OCI-LY7 (cell line): ENCODE results near the gene C12orf42. TPM values are rescaled to one million over a fixed set of nuclear protein-coding genes. Genes with fewer than 3 reads are reported as not detected.

Experiments used
- BruUV-seq: library from RNA; stranded (reverse); fragments of 400-500 nt; replicated peaks from 2 replicates; lab custom pipeline; 2021; lab: Mats Ljungman, UMichigan
- CTCF ChIA-PET: fragments of 300-600 bp; sonication (Branson Sonifier 250); formaldehyde crosslinking; loops from one replicate; lab custom pipeline; 2022; ENCODE audit warnings: antibody characterized with exemption; ENCODE audit not compliant: unreplicated experiment; lab: Charles Lee
- POLR2A ChIA-PET: fragments of 300-600 bp; sonication (Branson Sonifier 250); formaldehyde crosslinking; loops from one replicate; lab custom pipeline; 2022; ENCODE audit warnings: antibody characterized with exemption; lab: Charles Lee
- DNase-seq: peaks from one replicate; pipeline ENCODE4 v3.0.0-alpha.2; 2015; ENCODE audit warnings: low spot score
- H2AFZ ChIP-seq: fragments of 200-600 bp; sonication (generic), shearing (Covaris generic); 2 replicates; pipeline ENCODE4 v1.6.1; 2014; ENCODE audit warnings: mild to moderate bottlenecking, antibody characterized with exemption, low read length, moderate library complexity
- H3K27ac ChIP-seq: fragments of 200-600 bp; sonication (generic); 2 replicates; pipeline ENCODE4 v1.5.1; 2014; ENCODE audit warnings: mixed run types, low read depth, mild to moderate bottlenecking, moderate library complexity, low read length, inconsistent platforms; ENCODE audit not compliant: poor library complexity, severe bottlenecking
- H3K36me3 ChIP-seq: fragments of 200-600 bp; sonication (generic); 2 replicates; pipeline ENCODE4 v1.6.1; 2014; ENCODE audit warnings: mild to moderate bottlenecking, antibody characterized with exemption, low read length, moderate library complexity, mixed read lengths; ENCODE audit not compliant: insufficient read depth
- H3K4me1 ChIP-seq: fragments of 200-600 bp; sonication (generic); 2 replicates; pipeline ENCODE4 v1.5.1; 2014; ENCODE audit warnings: mild to moderate bottlenecking, low read length; ENCODE audit not compliant: insufficient read depth, poor library complexity, severe bottlenecking
- H3K4me2 ChIP-seq: fragments of 200-600 bp; sonication (generic); 2 replicates; pipeline ENCODE4 v1.6.1; 2014; ENCODE audit warnings: mild to moderate bottlenecking, low read length
- H3K4me3 ChIP-seq: fragments of 200-600 bp; sonication (generic); 2 replicates; pipeline ENCODE4 v1.5.1; 2014; ENCODE audit warnings: mild to moderate bottlenecking, low read depth, low read length; ENCODE audit not compliant: poor library complexity, severe bottlenecking
- H3K79me2 ChIP-seq: fragments of 200-600 bp; sonication (generic); 2 replicates; pipeline ENCODE4 v1.6.1; 2016; ENCODE audit warnings: low read depth, mild to moderate bottlenecking, low read length, moderate library complexity, mixed read lengths; ENCODE audit not compliant: insufficient read depth
- H3K9me2 ChIP-seq: fragments of 200-600 bp; sonication (generic); 2 replicates; pipeline ENCODE4 v1.6.1; 2016; ENCODE audit warnings: mild to moderate bottlenecking, low read length, mixed read lengths; ENCODE audit not compliant: insufficient read depth
- H3K9me3 ChIP-seq: fragments of 200-600 bp; sonication (generic); 2 replicates; pipeline ENCODE4 v1.6.1; 2014; ENCODE audit warnings: mild to moderate bottlenecking, mixed run types, low read length, mixed read lengths
- H4K20me1 ChIP-seq: fragments of 200-600 bp; sonication (generic); 2 replicates; pipeline ENCODE4 v1.6.1; 2014; ENCODE audit warnings: mild to moderate bottlenecking, antibody characterized with exemption, low read length, moderate library complexity, mixed read lengths; ENCODE audit not compliant: insufficient read depth
- CTCF ChIP-seq: fragments of 200-600 bp; sonication (generic); conservative IDR thresholded peaks from 2 replicates; pipeline ENCODE4 v1.5.1; 2014; ENCODE audit warnings: mild to moderate bottlenecking, antibody characterized with exemption, low read length, moderate library complexity, mixed read lengths
- EZH2phosphoT487 ChIP-seq: fragments of 200-600 bp; sonication (generic); IDR thresholded peaks from 2 replicates; pipeline ENCODE4 v1.6.1; 2018; ENCODE audit warnings: low read depth, borderline replicate concordance, mild to moderate bottlenecking, mixed run types, antibody characterized with exemption, low read length, moderate library complexity, mixed read lengths
- intact Hi-C: fragments of 100-400 bp; cut with micrococcal nuclease; formaldehyde crosslinking; loops from one replicate; pipeline ENCODE4 v1.10.0; 2022; ENCODE audit not compliant: unreplicated experiment
- total RNA-seq, 2 experiments: library from RNA; depleted of rRNA in 1 of 2; stranded (reverse); fragments of >200 nt in 1 of 2; shearing (Covaris generic) in 1 of 2; gene quantifications; 2 replicates each; pipeline ENCODE4 v1.2.3, GENCODE V29; 2014 to 2022

Gene C12orf42
- total RNA-seq, 2 experiments from 2014 or later = 1.2 TPM; not detected in 1

GRCh38 chr12:103540319-103540718, 44.6 kb upstream of the C12orf42 start:
- POLR2A ChIA-PET = no interaction called here
- H3K4me1 ChIP-seq = no peaks in the 10 kb centered on the region
- no peak for TF ChIP-seq EZH2phosphoT487
- no peak for TF ChIP-seq CTCF
- H3K4me2 ChIP-seq = no peak overlapping the region
- H3K79me2 ChIP-seq = no peaks in the 10 kb centered on the region
- DNase-seq = no peak
- no peaks in the 10 kb centered on the region for H3K9me2 ChIP-seq
- no peaks in the 10 kb centered on the region for H3K9me3 ChIP-seq
- CTCF ChIA-PET = no interaction called here
- H3K27ac ChIP-seq = no peak overlapping the region
- H3K4me3 ChIP-seq = no peak overlapping the region
- no TSS peak for BruUV-seq
- H2AFZ ChIP-seq = no peak overlapping the region
- intact Hi-C loops = no loop called here
- H3K36me3 ChIP-seq = no peaks in the 10 kb centered on the region
- no peaks in the 10 kb centered on the region for H4K20me1 ChIP-seq

GRCh38 chr12:103538397-103538796, 42.6 kb upstream of the C12orf42 start:
- Histone ChIP-seq H3K27ac (no peak overlapping the region), H3K4me1 (no peaks in the 10 kb centered on the region), H3K4me3 (no peak overlapping the region), H3K79me2 (no peaks in the 10 kb centered on the region), H4K20me1 (no peaks in the 10 kb centered on the region), H3K9me3 (no peaks in the 10 kb centered on the region), H3K36me3 (no peaks in the 10 kb centered on the region), H2AFZ (no peak overlapping the region), H3K4me2 (no peak overlapping the region), H3K9me2 (no peaks in the 10 kb centered on the region)
- POLR2A ChIA-PET = no interaction called here
- no TSS peak for BruUV-seq
- DNase-seq = no peak
- intact Hi-C loops = no loop called here
- TF ChIP-seq EZH2phosphoT487 (no peak), CTCF (no peak)
- CTCF ChIA-PET = no interaction called here

GRCh38 chr12:103530307-103531066, 34.7 kb upstream of the C12orf42 start:
- no TSS peak for BruUV-seq
- intact Hi-C loops = no loop called here
- Histone ChIP-seq H3K4me2 (no peak overlapping the region), H3K27ac (no peak overlapping the region), H3K9me2 (no peaks in the 10 kb centered on the region), H3K79me2 (no peaks in the 10 kb centered on the region), H2AFZ (no peak overlapping the region), H3K36me3 (no peaks in the 10 kb centered on the region), H3K9me3 (no peaks in the 10 kb centered on the region), H3K4me3 (no peak overlapping the region), H4K20me1 (no peaks in the 10 kb centered on the region), H3K4me1 (no peaks in the 10 kb centered on the region)
- no peak for TF ChIP-seq CTCF
- no peak for TF ChIP-seq EZH2phosphoT487
- no peak for DNase-seq
- ChIA-PET POLR2A (no interaction called here), CTCF (no interaction called here)
